Daoy (cell line): ENCODE results near the gene GRIPAP1. TPM values are rescaled to one million over a fixed set of nuclear protein-coding genes. Genes with fewer than 3 reads are reported as not detected.
"Not testable (repeated sequence)": the region's sequence is repeated elsewhere in the genome, so short reads cannot be mapped to it uniquely, and the experiment has no call there.

Experiments
- DNase-seq: peaks from one replicate; pipeline ENCODE4 v3.0.0-alpha.2; 2015; ENCODE audit warnings: low read depth
- total RNA-seq: library from RNA; depleted of rRNA; stranded (reverse); fragments of >200 nt; shearing (Covaris generic); gene quantifications from 2 replicates; pipeline ENCODE4 v1.2.3, GENCODE V29; 2014

GRIPAP1 gene
- total RNA-seq, 1 experiment from 2014 or later = 16.9 TPM

- no peak for DNase-seq
These were observed 4.2 kb downstream of the GRIPAP1 start for GRCh38 chrX:48997865-48998264.

- no peak for DNase-seq
These were observed 4.6 kb downstream of the GRIPAP1 start for GRCh38 chrX:48997455-48997854.

GRCh38 chrX:48996969-48997368 lies 5.1 kb downstream of the GRIPAP1 start:
- no peak for DNase-seq

- no peak for DNase-seq
These were observed 9.7 kb downstream of the GRIPAP1 start for GRCh38 chrX:48992341-48992740.

GRCh38 chrX:48989483-48989882 lies 12.6 kb downstream of the GRIPAP1 start:
- no peak for DNase-seq

GRCh38 chrX:48983896-48984295 lies 18.2 kb downstream of the GRIPAP1 start:
- DNase-seq = no peak

GRCh38 chrX:48983081-48983480 lies 19.0 kb downstream of the GRIPAP1 start:
- no peak for DNase-seq

GRCh38 chrX:48981178-48981577 lies 20.9 kb downstream of the GRIPAP1 start:
- no peak for DNase-seq

GRCh38 chrX:48980341-48980740 lies 21.7 kb downstream of the GRIPAP1 start:
- not testable (repeated sequence) for DNase-seq

- no peak for DNase-seq
These were observed 23.8 kb downstream of the GRIPAP1 start for GRCh38 chrX:48978226-48978625.

- no peak for DNase-seq
These were observed 26.0 kb downstream of the GRIPAP1 start for GRCh38 chrX:48976086-48976485.

- no peak for DNase-seq
These were observed 26.5 kb downstream of the GRIPAP1 start for GRCh38 chrX:48975541-48975940.

- no peak for DNase-seq
These were observed 27.0 kb downstream of the GRIPAP1 start for GRCh38 chrX:48975041-48975440.

- no peak for DNase-seq
These were observed 27.5 kb downstream of the GRIPAP1 start for GRCh38 chrX:48974574-48974973.

GRCh38 chrX:48974033-48974432 lies 28.0 kb downstream of the GRIPAP1 start:
- no peak for DNase-seq

GRCh38 chrX:48972220-48973164 lies 29.6 kb downstream of the GRIPAP1 start:
- DNase-seq = peak; percentile 55

- DNase-seq = peak; percentile 74
These were observed 30.5 kb downstream of the GRIPAP1 start, which contains the start of gene KCND1 for GRCh38 chrX:48971249-48972219. KCND1 (minus strand) TSS chrX:48971844; CDS start chrX:48970271, 1,573 bp downstream.

- DNase-seq = no peak
These were observed 32.6 kb downstream of the GRIPAP1 start for GRCh38 chrX:48969471-48969870.

GRCh38 chrX:48968377-48968776 lies 33.7 kb downstream of the GRIPAP1 start:
- no peak for DNase-seq

GRCh38 chrX:48966796-48967579 lies 35.1 kb downstream of the GRIPAP1 start:
- peak; percentile 21 for DNase-seq

GRCh38 chrX:48965959-48966358 lies 36.1 kb downstream of the GRIPAP1 start:
- DNase-seq = no peak
